Measurements from ENCODE around the gene PNMT. TPM values are rescaled to one million over a fixed set of nuclear protein-coding genes. Genes with fewer than 3 reads are reported as not detected.

PNMT gene
- polyA plus RNA-seq, 3 donors, result not detected

DNA sequence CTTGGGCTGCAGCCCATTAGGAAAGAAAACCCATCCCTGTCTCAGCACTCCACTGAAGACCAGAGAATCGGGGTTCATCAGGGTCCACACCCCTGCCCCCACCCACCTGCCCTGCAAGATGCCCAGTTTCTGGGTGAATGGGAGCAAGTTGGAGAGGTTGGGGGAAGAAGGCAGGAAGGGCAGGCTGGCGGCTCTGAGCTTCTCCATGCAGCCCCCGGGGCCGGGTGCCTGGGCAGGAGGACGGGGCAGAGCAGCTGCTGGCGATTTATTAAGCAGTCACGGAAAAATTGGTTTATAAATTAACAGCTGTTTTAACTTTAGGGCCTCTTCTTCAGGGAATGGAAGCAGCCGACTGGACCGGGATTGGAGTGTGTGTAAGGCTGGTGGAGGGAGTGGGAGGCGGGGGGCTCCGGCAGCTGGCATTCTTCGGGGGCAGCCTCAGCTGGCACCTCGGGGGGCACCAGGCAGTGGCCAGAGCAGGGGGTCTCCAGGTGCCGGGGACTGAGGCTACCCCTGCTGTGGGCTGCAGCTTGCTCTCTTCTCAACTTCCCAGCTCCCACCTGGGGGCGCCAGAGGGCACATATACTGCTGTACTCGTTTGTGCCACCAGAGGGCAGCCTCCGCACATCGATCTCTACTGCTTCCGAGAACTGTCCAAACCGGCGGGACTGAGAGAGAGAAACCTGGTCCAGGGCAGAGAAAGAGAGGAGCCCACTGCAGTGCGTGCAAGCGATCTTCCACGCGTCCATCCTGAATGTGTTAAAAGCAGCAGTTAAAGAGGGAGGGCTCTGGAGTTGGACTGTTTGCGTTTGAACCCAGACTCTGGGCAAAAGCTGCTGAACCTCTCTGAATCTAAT, 46.5 kb upstream of the PNMT start:
- Histone ChIP-seq H3K9me3 (replicated peaks in 1 of 2; ENCODE audit: control insufficient read depth in 1 of 2, insufficient read depth in 1 of 2, low read length in 2 of 2) (no peaks in the 10 kb centered on the region), H3K27me3 (ENCODE audit: control insufficient read depth in 2 of 2, insufficient read depth in 2 of 2, low read length in 2 of 2) (peaks cover 17 to 61% of the 10 kb centered on the region in 2 donors), H3K4me1 (ENCODE audit: control insufficient read depth in 1 of 2, insufficient read depth in 2 of 2, low read length in 2 of 2) (peaks cover 20 to 29% of the 10 kb centered on the region in 2 donors), H3K79me2 (ENCODE audit: insufficient read depth, low read length) (no peaks in the 10 kb centered on the region), H3K9ac (ENCODE audit: insufficient read depth, low read length, poor library complexity, severe bottlenecking) (no peak overlapping the region), H2AFZ (ENCODE audit: insufficient read depth, low read depth, low read length, poor library complexity, severe bottlenecking) (peak overlapping the region; percentile 46), H3K36me3 (replicated peaks in 1 of 2; ENCODE audit: control insufficient read depth in 1 of 2, insufficient read depth in 2 of 2, low read length in 2 of 2) (no peaks in the 10 kb centered on the region), H3K4me2 (replicated peaks; ENCODE audit: extremely low read depth, low read length, poor library complexity, severe bottlenecking) (peak overlapping the region; percentile 45), H4K20me1 (ENCODE audit: insufficient read depth, low read length) (no peaks in the 10 kb centered on the region), H3K27ac (ENCODE audit: low read depth in 1 of 2, low read length in 2 of 2) (no peak overlapping the region), H3K4me3 (replicated peaks in 1 of 3; ENCODE audit: low read depth in 2 of 3, low read length in 3 of 3) (no peak overlapping the region)
- 12% methylated on average over 23 of the region's 26 CpGs for WGBS (ENCODE audit: insufficient coverage)
- Mint-ChIP-seq H3K4me1 (peaks cover 26% of the 10 kb centered on the region), H3K4me3 (peak overlapping the region; percentile 25 to 69), H3K27me3 (ENCODE audit: low read depth in 3 of 3) (peaks cover 52 to 80% (median 74%) of the 10 kb centered on the region in 3 donors), H3K9me3 (peaks cover 0 to 5% (median 2%) of the 10 kb centered on the region in 7 donors), H3K36me3 (no peaks in the 10 kb centered on the region), H3K27ac (peak overlapping the region in 3 of 7 donors; percentile 48 to 66 (median 64))
- intact Hi-C loops (cut with micrococcal nuclease), result loop anchor here (1.0 to 5.0 kb wide), 7 partner anchors 13 to 133 kb away; partner anchors contain the start of genes MIEN1 (in 1 of the 2), PNMT (in 1 of the 2) and TCAP (in 1 of the 2)
- peak; percentile 79 to 86 (median 84) for DNase-seq
- TF ChIP-seq CTCF (IDR thresholded peaks at IDR 0.05), result peak; percentile 100

- WGBS (ENCODE audit: insufficient coverage), result 60% methylated on average over 4 of the region's 16 CpGs
- no peak for DNase-seq
- H3K27ac ChIP-seq (ENCODE audit: low read depth in 1 of 2, low read length in 2 of 2), result no peak overlapping the region
Observed at GRCh38 chr17:39622380-39623006, 45.8 kb upstream of the PNMT start.

More at GRCh38 chr17:39622380-39623006, 45.8 kb upstream of the PNMT start:
- H3K36me3 ChIP-seq (replicated peaks in 1 of 2; ENCODE audit: control insufficient read depth in 1 of 2, insufficient read depth in 2 of 2, low read length in 2 of 2), result no peaks in the 10 kb centered on the region
- peaks cover 16 to 29% of the 10 kb centered on the region in 2 donors for H3K4me1 ChIP-seq (ENCODE audit: control insufficient read depth in 1 of 2, insufficient read depth in 2 of 2, low read length in 2 of 2)
- peak overlapping the region in 1 of 2 donors; percentile 25 for H3K4me3 Mint-ChIP-seq
- H3K4me1 Mint-ChIP-seq, result peaks cover 25% of the 10 kb centered on the region
- TF ChIP-seq CTCF (IDR thresholded peaks at IDR 0.05), result no peak
- H3K27me3 Mint-ChIP-seq (ENCODE audit: low read depth in 3 of 3), result peaks cover 51 to 80% (median 71%) of the 10 kb centered on the region in 3 donors
- H3K9me3 ChIP-seq (replicated peaks in 1 of 2; ENCODE audit: control insufficient read depth in 1 of 2, insufficient read depth in 1 of 2, low read length in 2 of 2), result no peaks in the 10 kb centered on the region
- H2AFZ ChIP-seq (ENCODE audit: insufficient read depth, low read depth, low read length, poor library complexity, severe bottlenecking), result peak overlapping the region; percentile 46
- H3K9ac ChIP-seq (ENCODE audit: insufficient read depth, low read length, poor library complexity, severe bottlenecking), result no peak overlapping the region
- intact Hi-C loops (cut with micrococcal nuclease), result loop anchor here (1.0 to 5.0 kb wide), 7 partner anchors 12 to 132 kb away; partner anchors contain the start of genes MIEN1 (in 1 of the 2), PNMT (in 1 of the 2) and TCAP (in 1 of the 2)
- peaks cover 0 to 8% (median 2%) of the 10 kb centered on the region in 7 donors for H3K9me3 Mint-ChIP-seq
- peak overlapping the region in 2 of 7 donors; percentile 48 to 66 for H3K27ac Mint-ChIP-seq
- H3K36me3 Mint-ChIP-seq, result no peaks in the 10 kb centered on the region
- peaks cover 16 to 59% of the 10 kb centered on the region in 2 donors for H3K27me3 ChIP-seq (ENCODE audit: control insufficient read depth in 2 of 2, insufficient read depth in 2 of 2, low read length in 2 of 2)
- H3K79me2 ChIP-seq (ENCODE audit: insufficient read depth, low read length), result no peaks in the 10 kb centered on the region
- H3K4me2 ChIP-seq (replicated peaks; ENCODE audit: extremely low read depth, low read length, poor library complexity, severe bottlenecking), result peak overlapping the region; percentile 45
- no peaks in the 10 kb centered on the region for H4K20me1 ChIP-seq (ENCODE audit: insufficient read depth, low read length)
- no peak overlapping the region for H3K4me3 ChIP-seq (replicated peaks in 1 of 3; ENCODE audit: low read depth in 2 of 3, low read length in 3 of 3)

Data from CD14-positive monocyte (primary cell).